Mesenteric fat pad (tissue), 1 donor: Measurements from ENCODE around the gene PER2. TPM values are rescaled to one million over a fixed set of nuclear protein-coding genes. Genes with fewer than 3 reads are reported as not detected.

Experiments used
- DNase-seq: peaks from one replicate; pipeline ENCODE4 v3.0.0-alpha.2; 2020; ENCODE audit warnings: low spot score
- total RNA-seq: library from RNA; stranded (reverse); fragmentation: NEBNext Ultra II Directional; extraction: Animal tissue kit (Norgen Biotek cat#: 25700); gene quantifications from one replicate; pipeline ENCODE4 v1.2.1, GENCODE V29; 2021
- donor health status: DM: yes; HTN: yes; CAD: no.

Gene PER2
- total RNA-seq, 1 donor from 2014 or later, result 9.9 TPM

GRCh38 chr2:238270606-238271005 is 17.8 kb downstream of the PER2 start:
- DNase-seq, result no peak

- no peak for DNase-seq
These were observed 18.7 kb downstream of the PER2 start for GRCh38 chr2:238269741-238270140.

GRCh38 chr2:238267884-238268680 is 20.3 kb downstream of the PER2 start:
- no peak for DNase-seq

- DNase-seq, result no peak
These were observed 21.1 kb downstream of the PER2 start for GRCh38 chr2:238267341-238267710.

- no peak for DNase-seq
These were observed 22.8 kb downstream of the PER2 start for GRCh38 chr2:238265605-238266004.

GRCh38 chr2:238264072-238264460 is 24.3 kb downstream of the PER2 start:
- no peak for DNase-seq

- no peak for DNase-seq
These were observed 25.0 kb downstream of the PER2 start for GRCh38 chr2:238263204-238264071.

- DNase-seq, result no peak
These were observed 25.8 kb downstream of the PER2 start for GRCh38 chr2:238262496-238263122.

GRCh38 chr2:238261718-238262375 is 26.6 kb downstream of the PER2 start:
- no peak for DNase-seq

GRCh38 chr2:238260883-238261282 is 27.5 kb downstream of the PER2 start:
- no peak for DNase-seq

GRCh38 chr2:238259061-238260020 is 29.1 kb downstream of the PER2 start:
- DNase-seq, result no peak

GRCh38 chr2:238257786-238258700 is 30.4 kb downstream of the PER2 start:
- no peak for DNase-seq

GRCh38 chr2:238256594-238257104 is 31.8 kb downstream of the PER2 start:
- no peak for DNase-seq

GRCh38 chr2:238256111-238256510 is 32.3 kb downstream of the PER2 start:
- DNase-seq, result no peak

GRCh38 chr2:238255636-238256035 is 32.8 kb downstream of the PER2 start:
- DNase-seq, result no peak

- DNase-seq, result no peak
These were observed 33.3 kb downstream of the PER2 start for GRCh38 chr2:238255151-238255551.

GRCh38 chr2:238254095-238254723 is 34.2 kb downstream of the PER2 start:
- DNase-seq, result no peak
